ENCODE measurements around the gene ABCG1. TPM values are rescaled to one million over a fixed set of nuclear protein-coding genes. Genes with fewer than 3 reads are reported as not detected.

ABCG1 gene
- total and polyA plus RNA-seq, 4 donors, result 11.5 to 65.0 (median 35.0) TPM

- H3K4me1 ChIP-seq (ENCODE audit: control insufficient read depth in 5 of 5, insufficient read depth in 5 of 5, low read length in 5 of 5), result peaks cover 0 to 21% (median 8%) of the 10 kb centered on the region in 5 donors
- peaks cover 0 to 4% (median 0%) of the 10 kb centered on the region in 4 donors for H3K36me3 ChIP-seq (ENCODE audit: control insufficient read depth in 4 of 4, insufficient read depth in 4 of 4, low read length in 4 of 4)
- H3K4me3 ChIP-seq, result no peak overlapping the region
- H3K27ac ChIP-seq (ENCODE audit: low read depth in 1 of 2, low read length in 1 of 2), result no peak overlapping the region
- no peak overlapping the region for H3K9ac ChIP-seq (ENCODE audit: insufficient read depth in 1 of 2, low read length in 2 of 2)
- peak in 1 of 3 donors; percentile 28 for DNase-seq
- peaks cover 0 to 4% (median 0%) of the 10 kb centered on the region in 3 donors for H3K27me3 ChIP-seq (ENCODE audit: control insufficient read depth in 3 of 3, insufficient read depth in 3 of 3, low read length in 2 of 3)
- 84 to 87% methylated on average over 12 of the region's 12 CpGs for WGBS, 2 donors
- no peaks in the 10 kb centered on the region for H3K9me3 ChIP-seq (ENCODE audit: control insufficient read depth in 4 of 4, insufficient read depth in 3 of 4, low read length in 3 of 4)
- no peak for ATAC-seq (ENCODE audit: insufficient read depth, low FRiP score)
- no peak for TF ChIP-seq CTCF (IDR thresholded peaks at IDR 0.05; ENCODE audit: control extremely low read depth, extremely low read depth)
Observed at GRCh38 chr21:42257091-42257765, 38.3 kb downstream of the ABCG1 start.

GRCh38 chr21:42258150-42258884 lies 39.4 kb downstream of the ABCG1 start:
- Histone ChIP-seq H3K9ac (ENCODE audit: insufficient read depth in 1 of 2, low read length in 2 of 2) (no peak overlapping the region), H3K36me3 (ENCODE audit: control insufficient read depth in 4 of 4, insufficient read depth in 4 of 4, low read length in 4 of 4) (peaks cover 0 to 4% (median 0%) of the 10 kb centered on the region in 4 donors), H3K4me1 (ENCODE audit: control insufficient read depth in 5 of 5, insufficient read depth in 5 of 5, low read length in 5 of 5) (peaks cover 0 to 27% (median 17%) of the 10 kb centered on the region in 5 donors), H3K4me3 (no peak overlapping the region), H3K27me3 (ENCODE audit: control insufficient read depth in 3 of 3, insufficient read depth in 3 of 3, low read length in 2 of 3) (peaks cover 0 to 4% (median 0%) of the 10 kb centered on the region in 3 donors), H3K9me3 (ENCODE audit: control insufficient read depth in 4 of 4, insufficient read depth in 3 of 4, low read length in 3 of 4) (no peaks in the 10 kb centered on the region), H3K27ac (ENCODE audit: low read depth in 1 of 2, low read length in 1 of 2) (no peak overlapping the region)
- peak; percentile 77 for TF ChIP-seq CTCF (IDR thresholded peaks at IDR 0.05; ENCODE audit: control extremely low read depth, extremely low read depth)
- no peak for ATAC-seq (ENCODE audit: insufficient read depth, low FRiP score)
- peak; percentile 32 to 53 (median 44) for DNase-seq
- WGBS, 2 donors, result 21 to 24% methylated on average over 4 of the region's 4 CpGs

- DNase-seq, result no peak
- Histone ChIP-seq H3K27me3 (ENCODE audit: control insufficient read depth in 3 of 3, insufficient read depth in 3 of 3, low read length in 2 of 3) (peaks cover 0 to 4% (median 0%) of the 10 kb centered on the region in 3 donors), H3K4me1 (ENCODE audit: control insufficient read depth in 5 of 5, insufficient read depth in 5 of 5, low read length in 5 of 5) (peaks cover 0 to 30% (median 23%) of the 10 kb centered on the region in 5 donors), H3K4me3 (no peak overlapping the region), H3K9ac (ENCODE audit: insufficient read depth in 1 of 2, low read length in 2 of 2) (no peak overlapping the region), H3K36me3 (ENCODE audit: control insufficient read depth in 4 of 4, insufficient read depth in 4 of 4, low read length in 4 of 4) (peaks cover 0 to 4% (median 0%) of the 10 kb centered on the region in 4 donors), H3K27ac (ENCODE audit: low read depth in 1 of 2, low read length in 1 of 2) (no peak overlapping the region), H3K9me3 (ENCODE audit: control insufficient read depth in 4 of 4, insufficient read depth in 3 of 4, low read length in 3 of 4) (no peaks in the 10 kb centered on the region)
- TF ChIP-seq CTCF (IDR thresholded peaks at IDR 0.05; ENCODE audit: control extremely low read depth, extremely low read depth), result no peak
- no peak for ATAC-seq (ENCODE audit: insufficient read depth, low FRiP score)
- 81 to 89% methylated on average over 9 of the region's 9 CpGs for WGBS, 2 donors
Observed at GRCh38 chr21:42258885-42259407, 40.0 kb downstream of the ABCG1 start.
